Calu3 (cell line): ENCODE data around the gene CEP170B. TPM values are rescaled to one million over a fixed set of nuclear protein-coding genes. Genes with fewer than 3 reads are reported as not detected.

Source experiments
- BruUV-seq: library from RNA; stranded (reverse); fragments of 400-500 nt; replicated peaks from 2 replicates; lab custom pipeline; 2021; lab: Mats Ljungman, UMichigan
- CTCF ChIA-PET: fragments of 300-600 bp; sonication (Branson Sonifier 250); formaldehyde crosslinking; loops from one replicate; lab custom pipeline; 2022; ENCODE audit warnings: antibody characterized with exemption; lab: Charles Lee
- DNase-seq: peaks from one replicate; pipeline ENCODE4 v3.0.0; 2022
- H3K27ac Mint-ChIP-seq: one replicate; pipeline ENCODE4 v1.8.0; 2022; ENCODE audit warnings: mixed read lengths; ENCODE audit not compliant: unreplicated experiment
- H3K27me3 Mint-ChIP-seq: one replicate; pipeline ENCODE4 v1.8.0; 2022; ENCODE audit warnings: mixed read lengths; ENCODE audit not compliant: unreplicated experiment
- H3K36me3 Mint-ChIP-seq: one replicate; pipeline ENCODE4 v1.8.0; 2022; ENCODE audit warnings: mild to moderate bottlenecking, moderate library complexity, mixed read lengths; ENCODE audit not compliant: insufficient read depth, unreplicated experiment
- H3K4me1 Mint-ChIP-seq: one replicate; pipeline ENCODE4 v1.8.0; 2022; ENCODE audit warnings: mild to moderate bottlenecking, low read depth, mixed read lengths; ENCODE audit not compliant: unreplicated experiment
- H3K4me3 Mint-ChIP-seq: one replicate; pipeline ENCODE4 v1.8.0; 2022; ENCODE audit warnings: mild to moderate bottlenecking, low read depth, moderate library complexity, mixed read lengths; ENCODE audit not compliant: unreplicated experiment
- H3K9me3 Mint-ChIP-seq: one replicate; pipeline ENCODE4 v1.8.0; 2022; ENCODE audit warnings: low read depth, mixed read lengths; ENCODE audit not compliant: unreplicated experiment
- CTCF ChIP-seq: fragments of 200-600 bp; IDR thresholded peaks from one replicate; pipeline ENCODE4 v1.8.0; 2022; ENCODE audit warnings: antibody characterized with exemption; ENCODE audit not compliant: unreplicated experiment
- intact Hi-C: fragments of 100-400 bp; cut with micrococcal nuclease; formaldehyde crosslinking; loops from one replicate; pipeline ENCODE4 v1.10.0; 2022; ENCODE audit not compliant: unreplicated experiment
- total RNA-seq: library from RNA; stranded (reverse); gene quantifications from 2 replicates; pipeline ENCODE4 v1.2.3, GENCODE V29; 2022

The CEP170B gene
- total RNA-seq, 1 experiment from 2014 or later = 60.2 TPM

GRCh38 chr14:104924421-104925213 lies 59.5 kb downstream of the CEP170B start, which contains the start of gene PLD4:
TSS of gene PLD4 (plus strand) at chr14:104924879. CDS start at chr14:104927141, 2,262 bp downstream.
- no peak for TF ChIP-seq CTCF
- DNase-seq = no peak
- Mint-ChIP-seq H3K4me3 (no peak within 1 kb of the TSS), H3K27ac (no peak within 1 kb of the TSS), H3K4me1 (no peaks in the 10 kb centered on the region), H3K27me3 (no peaks in the 10 kb centered on the region), H3K36me3 (no peaks in the 10 kb centered on the region), H3K9me3 (no peaks in the 10 kb centered on the region)
- intact Hi-C loops = no loop called here
- BruUV-seq = no TSS peak
- CTCF ChIA-PET = no interaction called here

- CTCF ChIA-PET = no interaction called here
- Mint-ChIP-seq H3K4me3 (no peak overlapping the region), H3K36me3 (no peaks in the 10 kb centered on the region), H3K27me3 (no peaks in the 10 kb centered on the region), H3K4me1 (no peaks in the 10 kb centered on the region), H3K9me3 (no peaks in the 10 kb centered on the region), H3K27ac (no peak overlapping the region)
- no peak for TF ChIP-seq CTCF
- intact Hi-C loops = no loop called here
- BruUV-seq = no TSS peak
- DNase-seq = no peak
Observed at GRCh38 chr14:104925214-104925854, 60.3 kb downstream of the CEP170B start.

- TF ChIP-seq CTCF = no peak
- Mint-ChIP-seq H3K9me3 (no peaks in the 10 kb centered on the region), H3K27ac (no peak overlapping the region), H3K36me3 (no peaks in the 10 kb centered on the region), H3K4me3 (no peak overlapping the region), H3K4me1 (no peaks in the 10 kb centered on the region), H3K27me3 (no peaks in the 10 kb centered on the region)
- CTCF ChIA-PET = no interaction called here
- no peak for DNase-seq
- intact Hi-C loops = no loop called here
- BruUV-seq = no TSS peak
Observed at GRCh38 chr14:104925855-104926609, 61.0 kb downstream of the CEP170B start.

- intact Hi-C loops = no loop called here
- CTCF ChIA-PET = no interaction called here
- H3K27me3 Mint-ChIP-seq = no peaks in the 10 kb centered on the region
- no peaks in the 10 kb centered on the region for H3K36me3 Mint-ChIP-seq
- no peak for TF ChIP-seq CTCF
- no peaks in the 10 kb centered on the region for H3K9me3 Mint-ChIP-seq
- no peak overlapping the region for H3K27ac Mint-ChIP-seq
- BruUV-seq = no TSS peak
- H3K4me3 Mint-ChIP-seq = no peak overlapping the region
- DNase-seq = no peak
- no peaks in the 10 kb centered on the region for H3K4me1 Mint-ChIP-seq
Observed at GRCh38 chr14:104926619-104927431, 61.8 kb downstream of the CEP170B start.
